ENCODE measurements around the gene C1orf21.

The C1orf21 gene

GRCh38 chr1:184416481-184416880 is 29.7 kb downstream of the C1orf21 start:
- no peak for DNase-seq (ENCODE audit: low read depth in 2 of 2)

DNA sequence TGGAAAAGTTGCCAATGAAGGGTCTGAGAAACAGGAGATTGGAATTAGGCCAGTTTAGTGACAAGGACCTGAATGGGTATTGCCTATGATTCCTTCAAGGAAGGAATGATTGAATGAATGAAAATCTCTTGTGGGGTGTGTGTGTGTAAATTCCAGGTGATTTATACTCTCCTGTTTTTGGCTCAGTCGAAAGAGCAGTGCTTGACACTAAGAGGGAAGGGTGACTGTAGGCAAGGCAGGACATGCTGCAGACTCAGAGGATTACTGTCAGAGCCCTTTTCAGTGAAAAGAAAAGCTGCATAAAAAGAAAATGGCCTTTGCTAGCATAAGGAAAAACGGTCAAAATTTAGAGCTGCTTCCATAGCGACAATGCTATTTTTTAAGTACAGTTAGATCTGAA is 30.1 kb downstream of the C1orf21 start:
- no peak for DNase-seq (ENCODE audit: low read depth in 2 of 2)

DNA sequence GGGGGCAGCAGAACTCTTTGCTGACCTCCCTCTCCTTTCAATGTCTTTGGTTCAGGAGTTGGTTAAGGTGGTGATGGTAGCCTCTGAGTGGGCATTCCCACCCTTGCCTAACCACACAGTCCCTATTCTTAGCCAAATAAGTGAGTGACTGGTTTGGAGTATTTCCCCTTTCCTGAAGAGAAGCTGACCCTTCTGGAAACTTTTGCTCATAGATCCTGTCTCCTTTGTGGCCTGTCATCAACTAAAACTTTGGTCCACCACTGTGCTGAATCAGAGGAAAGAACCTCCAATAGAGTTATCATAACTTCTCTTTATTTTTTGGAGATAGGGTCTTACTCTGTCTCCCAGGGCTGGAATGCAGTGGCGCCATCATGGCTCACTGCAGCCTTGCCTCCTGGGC is 31.1 kb downstream of the C1orf21 start:
- no peak for DNase-seq (ENCODE audit: low read depth in 2 of 2)

- DNase-seq (ENCODE audit: low read depth in 2 of 2) = no peak
Measured at GRCh38 chr1:184418652-184419349, 32.0 kb downstream of the C1orf21 start.

DNA sequence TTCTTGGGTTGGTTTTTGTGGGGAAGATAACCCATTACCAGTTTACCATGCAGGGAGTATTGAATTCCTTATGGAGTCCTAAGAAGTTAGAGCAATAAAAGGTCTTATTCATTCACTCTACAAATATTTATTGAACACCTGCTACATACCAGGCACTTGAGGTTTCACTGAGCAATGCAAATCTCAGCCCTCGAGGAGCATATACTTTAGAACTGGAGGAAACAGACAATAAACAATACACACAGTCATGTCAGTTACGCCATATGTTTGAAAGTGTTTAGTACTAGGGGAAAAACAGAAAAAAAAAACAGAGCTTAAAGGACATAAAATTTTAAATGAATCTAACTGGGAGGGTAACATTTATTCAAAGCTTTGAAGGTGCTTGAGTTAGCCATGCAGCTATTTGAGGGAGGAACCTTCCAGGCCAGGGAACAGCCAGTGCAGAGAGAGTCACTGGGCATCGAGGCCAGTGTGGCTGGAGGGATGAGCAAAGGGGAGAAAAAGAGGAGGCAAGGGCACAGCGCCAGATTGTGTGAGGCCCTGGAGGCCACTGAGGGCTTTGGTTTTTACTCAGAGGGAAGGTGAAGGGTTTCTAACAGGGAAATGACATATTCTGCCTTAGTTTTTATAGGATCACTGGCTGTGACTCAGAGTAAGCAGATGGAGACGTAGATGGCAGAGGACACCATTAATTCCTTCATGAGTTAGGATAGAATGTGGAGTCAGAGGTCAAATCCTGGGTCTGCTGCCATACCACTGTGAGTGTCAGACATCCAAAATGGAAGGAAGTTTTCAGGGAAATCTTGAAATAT is 32.7 kb downstream of the C1orf21 start:
- no peak for DNase-seq (ENCODE audit: low read depth in 2 of 2)

DNA sequence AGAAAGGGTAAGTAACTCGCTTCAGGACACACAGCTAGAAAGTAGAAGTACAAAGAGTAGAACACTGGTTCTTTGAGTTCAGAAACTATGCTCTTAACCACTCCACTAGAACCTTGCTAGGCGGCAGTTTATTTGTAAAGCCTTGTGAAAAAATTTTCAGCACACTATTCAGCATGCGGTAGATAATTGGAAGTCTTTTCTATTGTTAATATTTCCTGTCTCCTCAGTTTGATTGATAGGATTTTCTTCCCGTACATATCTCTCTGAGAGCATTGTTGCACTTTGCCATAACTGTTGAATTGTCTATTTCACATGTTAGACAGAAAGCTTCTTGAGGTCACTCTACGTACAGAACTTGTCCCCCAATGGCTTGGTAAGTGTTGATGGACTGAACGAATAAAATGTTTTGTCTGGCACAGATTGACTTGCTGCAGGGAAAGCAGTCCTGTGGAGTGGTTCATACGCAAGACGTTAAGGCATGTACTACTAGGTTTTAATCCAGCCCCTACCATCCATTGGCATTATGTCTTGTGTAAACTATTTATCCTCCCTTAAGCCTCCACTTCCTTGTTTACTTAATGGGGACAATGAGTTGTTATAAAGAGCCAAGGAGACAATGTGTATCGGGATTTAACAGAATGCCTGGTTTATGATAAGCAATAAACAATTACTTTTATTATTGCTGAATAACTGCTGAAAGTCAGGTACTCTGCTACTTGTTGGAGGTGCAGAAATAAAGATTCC is 35.8 kb downstream of the C1orf21 start:
- no peak for DNase-seq (ENCODE audit: low read depth in 2 of 2)

DNA sequence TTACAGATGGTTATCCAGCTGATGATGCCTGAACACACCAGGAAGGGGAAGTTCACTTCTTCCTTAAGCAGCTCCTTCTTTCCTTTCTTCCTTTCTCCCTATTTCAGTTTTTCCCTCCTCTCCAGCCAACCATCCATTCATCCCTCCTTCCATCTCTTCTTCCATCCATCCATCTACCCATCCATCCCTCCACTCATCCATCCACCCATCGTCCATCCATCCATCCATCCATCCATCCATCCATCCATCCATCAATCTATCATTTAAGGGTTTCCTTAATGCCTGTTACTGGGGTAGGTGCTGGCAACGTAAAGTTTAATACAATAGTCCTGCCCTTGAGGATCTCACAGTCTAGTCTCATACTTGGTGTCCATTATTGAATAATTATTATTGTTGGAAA is 36.8 kb downstream of the C1orf21 start:
- no peak for DNase-seq (ENCODE audit: low read depth in 2 of 2)

DNA sequence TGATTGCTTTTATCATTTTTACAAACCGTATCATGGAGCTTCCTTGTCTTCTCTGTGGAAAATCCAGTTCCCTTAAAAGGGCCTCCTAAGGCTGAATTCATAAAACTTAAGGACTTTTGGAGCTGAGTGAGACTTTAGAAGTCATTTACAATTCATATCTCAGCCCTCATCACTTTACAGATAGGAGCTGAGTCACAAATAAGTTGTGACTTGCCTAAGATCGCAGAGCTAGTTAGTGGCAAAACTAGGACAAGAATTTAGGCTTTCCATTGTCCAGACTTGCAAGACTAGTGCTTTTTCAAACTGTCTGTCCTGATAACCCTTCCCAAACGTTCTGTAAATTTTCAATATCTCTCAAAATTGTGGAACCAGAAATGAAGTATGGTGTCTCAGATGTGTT is 37.3 kb downstream of the C1orf21 start:
- no peak for DNase-seq (ENCODE audit: low read depth in 2 of 2)

GRCh38 chr1:184424945-184425344 is 38.1 kb downstream of the C1orf21 start:
- no peak for DNase-seq (ENCODE audit: low read depth in 2 of 2)

- no peak for DNase-seq (ENCODE audit: low read depth in 2 of 2)
Measured at GRCh38 chr1:184425449-184426277, 38.8 kb downstream of the C1orf21 start.

DNA sequence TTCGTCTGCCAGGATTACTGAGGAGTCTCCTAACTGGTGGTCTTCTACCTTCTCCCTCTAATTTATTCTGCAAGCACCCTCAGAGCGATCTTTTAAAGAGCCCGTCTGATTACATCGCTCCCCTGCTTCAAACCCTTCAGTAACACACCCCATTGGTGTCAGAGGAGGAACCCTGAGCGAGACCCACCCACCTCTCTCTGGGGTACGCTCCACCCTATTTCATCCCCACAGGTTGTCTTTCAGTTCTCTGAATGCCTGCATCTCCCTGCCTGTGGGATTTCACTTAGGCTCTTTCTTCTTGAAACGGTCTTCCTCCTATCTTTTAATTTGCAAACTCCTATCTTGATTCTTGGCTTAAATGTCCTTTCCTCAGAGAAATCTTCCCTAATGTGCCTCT is 39.4 kb downstream of the C1orf21 start:
- DNase-seq (ENCODE audit: low read depth in 2 of 2) = no peak

DNA sequence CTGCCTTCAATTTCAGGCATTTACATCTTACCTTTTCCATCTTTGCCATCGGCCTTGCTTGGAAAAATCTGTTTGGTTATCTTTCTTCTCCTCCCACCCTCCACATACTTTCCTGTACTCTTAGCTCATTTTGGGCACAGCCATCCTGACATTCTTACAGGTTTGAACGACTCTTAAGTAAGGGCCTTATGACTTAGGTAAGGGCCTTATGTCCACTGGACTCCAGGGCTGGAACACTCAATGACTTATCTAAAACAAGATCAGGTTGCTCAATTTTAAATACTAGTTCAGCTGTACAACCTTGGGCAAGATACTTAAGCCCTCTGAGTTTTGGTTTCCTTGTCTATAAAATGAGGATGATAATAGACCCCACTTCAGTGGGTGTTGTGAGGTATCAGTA is 40.9 kb downstream of the C1orf21 start:
- no peak for DNase-seq (ENCODE audit: low read depth in 2 of 2)

- no peak for DNase-seq (ENCODE audit: low read depth in 2 of 2)
Measured at GRCh38 chr1:184428604-184429003, 41.8 kb downstream of the C1orf21 start.

GRCh38 chr1:184429335-184429734 is 42.5 kb downstream of the C1orf21 start:
- DNase-seq (ENCODE audit: low read depth in 2 of 2) = no peak

DNA sequence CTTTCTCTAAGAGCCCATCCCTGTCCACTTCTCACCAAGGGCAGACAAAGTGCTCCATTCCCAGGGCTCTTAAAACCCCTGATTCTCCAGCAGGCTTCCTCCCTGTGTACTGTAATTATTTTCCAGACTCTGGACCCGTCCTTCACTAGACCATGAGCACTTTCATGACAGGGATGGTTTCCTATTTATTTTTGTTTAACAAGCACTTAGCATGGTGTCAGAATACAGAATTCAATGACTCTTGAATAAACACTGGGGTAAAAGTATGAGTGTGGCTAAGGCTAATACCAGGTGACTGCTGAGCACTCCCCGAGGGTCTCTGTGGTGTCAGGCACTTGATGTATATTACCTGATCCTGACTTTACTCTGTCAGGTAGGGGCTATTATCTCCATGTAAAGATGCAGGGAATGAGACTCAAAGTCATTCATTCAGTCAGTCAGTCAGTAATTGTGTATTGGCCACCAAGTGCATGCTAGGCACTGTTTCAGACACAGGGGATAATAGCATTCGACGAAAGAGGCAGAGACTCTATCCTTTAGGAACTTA is 47.2 kb downstream of the C1orf21 start:
- DNase-seq (ENCODE audit: low read depth in 2 of 2) = no peak

DNA sequence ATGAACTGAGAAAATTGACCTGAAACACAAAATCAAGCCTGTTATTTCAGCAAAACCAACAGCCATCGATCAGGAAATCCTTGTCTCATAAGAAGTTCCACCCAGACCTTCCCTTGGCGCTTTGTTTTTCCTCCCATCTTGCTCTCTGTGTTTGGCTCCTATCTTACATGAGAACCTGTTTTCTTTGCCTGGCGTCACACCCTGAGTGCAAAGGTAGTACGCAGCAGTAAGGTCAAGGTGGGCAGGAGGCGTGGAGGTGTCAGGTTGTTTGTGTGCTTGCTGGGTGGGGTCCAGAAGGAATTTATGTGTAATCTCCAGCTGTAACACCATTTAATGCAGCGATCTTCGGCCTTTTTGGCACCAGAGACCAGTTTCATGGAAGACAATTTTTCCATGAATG is 50.5 kb downstream of the C1orf21 start:
- DNase-seq (ENCODE audit: low read depth in 2 of 2) = no peak

- DNase-seq (ENCODE audit: low read depth in 2 of 2) = no peak
Measured at GRCh38 chr1:184438363-184438762, 51.5 kb downstream of the C1orf21 start.

GRCh38 chr1:184442260-184442659 is 55.4 kb downstream of the C1orf21 start:
- DNase-seq (ENCODE audit: low read depth in 2 of 2) = no peak

DNA sequence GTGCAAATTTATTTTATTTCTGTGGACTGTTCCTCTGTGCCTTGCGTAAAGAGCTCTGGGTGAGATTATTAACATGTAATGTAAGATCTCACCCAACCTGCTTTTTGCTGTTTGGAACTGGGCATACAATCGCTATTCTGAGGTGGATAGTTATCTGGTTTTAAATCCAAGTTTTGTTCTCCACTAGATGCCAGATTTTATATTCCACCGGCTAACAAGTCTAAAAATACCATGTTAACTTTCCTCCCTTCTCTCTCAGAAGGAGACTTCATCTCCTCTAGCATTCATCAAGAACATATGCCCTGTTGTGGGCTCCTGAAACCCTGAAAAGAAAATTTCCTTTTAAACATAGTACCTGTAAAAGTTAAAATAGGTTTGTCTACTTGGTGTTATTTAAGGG is 56.4 kb downstream of the C1orf21 start:
- no peak for DNase-seq (ENCODE audit: low read depth in 2 of 2)

- no peak for DNase-seq (ENCODE audit: low read depth in 2 of 2)
Measured at GRCh38 chr1:184443624-184444023, 56.8 kb downstream of the C1orf21 start.

GRCh38 chr1:184445997-184446396 is 59.2 kb downstream of the C1orf21 start:
- no peak for DNase-seq (ENCODE audit: low read depth in 2 of 2)
